Right lobe of liver (tissue), 4 donors: ENCODE measurements around the gene ZC2HC1B.
"Not testable (repeated sequence)": the region's sequence is repeated elsewhere in the genome, so short reads cannot be mapped to it uniquely, and the experiment has no call there.

Source experiments
- POLR2A ChIP-seq: fragments of 450-650 bp; IDR thresholded peaks from one replicate; pipeline ENCODE4 v1.6.1; 2017; ENCODE audit warnings: antibody characterized with exemption, mild to moderate bottlenecking
- TF ChIP-seq, protein P1 (sequence below), 4 donors: fragments of 200-600 bp in 3 of 4; fragments of 450-650 bp in 1 of 4; IDR thresholded peaks; one replicate each; pipeline versions ENCODE4 v1.5.1 to v1.8.0; 2016 to 2022; ENCODE audit warnings: antibody characterized with exemption in 4 of 4, mild to moderate bottlenecking in 2 of 4
- donor health status: DM: no; HTN: no; CAD: no.
- donor health status: DM: no; HTN: no; CAD: no.
- donor health status: DM: no; HTN: yes; CAD: no.

DNA sequence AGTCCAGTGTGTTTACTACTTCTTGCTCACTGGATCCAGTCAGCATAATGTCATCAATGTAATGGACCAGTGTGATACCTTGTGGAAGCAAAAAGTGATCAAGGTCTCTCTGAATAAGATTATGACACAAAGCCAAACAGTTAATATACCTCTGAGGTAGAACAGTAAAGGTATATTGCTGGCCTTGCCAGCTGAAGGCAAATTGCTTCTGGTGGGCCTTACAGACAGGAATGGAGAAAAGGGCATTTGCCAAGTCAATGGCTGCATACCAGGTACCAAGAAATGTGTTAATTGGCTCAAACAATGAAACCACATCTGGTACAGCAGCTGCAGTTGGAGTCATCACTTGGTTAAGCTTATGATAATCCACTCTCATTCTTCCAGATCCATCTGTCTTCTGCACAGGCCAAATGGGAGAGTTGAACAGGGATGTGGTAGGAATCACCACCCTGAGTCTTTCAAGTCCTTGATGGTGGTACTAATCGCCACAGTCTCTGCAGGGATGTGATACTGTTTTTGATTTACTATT, 7.0 kb downstream of the ZC2HC1B start:
- TF ChIP-seq, protein P1, sequence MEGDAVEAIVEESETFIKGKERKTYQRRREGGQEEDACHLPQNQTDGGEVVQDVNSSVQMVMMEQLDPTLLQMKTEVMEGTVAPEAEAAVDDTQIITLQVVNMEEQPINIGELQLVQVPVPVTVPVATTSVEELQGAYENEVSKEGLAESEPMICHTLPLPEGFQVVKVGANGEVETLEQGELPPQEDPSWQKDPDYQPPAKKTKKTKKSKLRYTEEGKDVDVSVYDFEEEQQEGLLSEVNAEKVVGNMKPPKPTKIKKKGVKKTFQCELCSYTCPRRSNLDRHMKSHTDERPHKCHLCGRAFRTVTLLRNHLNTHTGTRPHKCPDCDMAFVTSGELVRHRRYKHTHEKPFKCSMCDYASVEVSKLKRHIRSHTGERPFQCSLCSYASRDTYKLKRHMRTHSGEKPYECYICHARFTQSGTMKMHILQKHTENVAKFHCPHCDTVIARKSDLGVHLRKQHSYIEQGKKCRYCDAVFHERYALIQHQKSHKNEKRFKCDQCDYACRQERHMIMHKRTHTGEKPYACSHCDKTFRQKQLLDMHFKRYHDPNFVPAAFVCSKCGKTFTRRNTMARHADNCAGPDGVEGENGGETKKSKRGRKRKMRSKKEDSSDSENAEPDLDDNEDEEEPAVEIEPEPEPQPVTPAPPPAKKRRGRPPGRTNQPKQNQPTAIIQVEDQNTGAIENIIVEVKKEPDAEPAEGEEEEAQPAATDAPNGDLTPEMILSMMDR (IDR thresholded peaks at IDR 0.05), result not testable (repeated sequence)
- not testable (repeated sequence) for TF ChIP-seq POLR2A
